ENCODE data around the gene CD38. TPM values are rescaled to one million over a fixed set of nuclear protein-coding genes. Genes with fewer than 3 reads are reported as not detected.

CD38 gene
- total and polyA plus RNA-seq, 2 of the 13 experiments (the other 11 are each of a cell fraction or from before 2014, with no cell fraction given), result not detected

DNA sequence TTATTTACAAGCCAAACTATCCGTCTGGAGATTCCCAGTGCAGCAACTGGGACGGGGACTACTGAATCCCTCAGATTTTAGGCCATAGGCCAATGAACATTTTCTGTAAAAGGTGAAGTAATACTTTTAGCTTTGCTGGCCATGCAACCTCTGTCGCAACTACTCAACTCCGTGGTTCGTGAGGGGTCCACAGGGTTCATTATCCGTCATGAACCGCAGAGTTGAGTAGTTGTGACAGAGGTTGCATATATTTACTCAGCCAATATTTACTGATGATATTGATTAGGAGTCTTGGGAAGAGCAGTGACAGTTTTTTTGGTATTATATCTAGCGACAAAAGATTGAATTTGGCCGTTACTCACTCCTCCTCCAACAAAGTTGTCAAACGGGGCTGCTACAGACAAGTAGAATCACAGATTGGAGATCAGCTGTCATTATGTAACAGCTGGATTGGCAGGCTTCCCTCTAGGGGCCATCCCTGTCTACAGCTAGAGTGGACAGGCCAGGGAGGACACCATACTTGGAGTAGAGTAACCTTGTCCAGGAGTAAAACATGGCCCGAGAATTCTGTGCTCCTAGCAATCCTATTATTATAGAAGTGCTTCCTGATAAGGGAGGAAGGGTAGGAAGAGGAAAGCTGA, 37.2 kb upstream of the CD38 start (continued):
- no peak for TF ChIP-seq NFE2L1 (CRISPR knock-in tag; IDR thresholded peaks at IDR 0.05; ENCODE audit: borderline replicate concordance)
- no peak for TF ChIP-seq ELF1 (CRISPR knock-in tag; IDR thresholded peaks at IDR 0.05)
- TF ChIP-seq, protein P1, sequence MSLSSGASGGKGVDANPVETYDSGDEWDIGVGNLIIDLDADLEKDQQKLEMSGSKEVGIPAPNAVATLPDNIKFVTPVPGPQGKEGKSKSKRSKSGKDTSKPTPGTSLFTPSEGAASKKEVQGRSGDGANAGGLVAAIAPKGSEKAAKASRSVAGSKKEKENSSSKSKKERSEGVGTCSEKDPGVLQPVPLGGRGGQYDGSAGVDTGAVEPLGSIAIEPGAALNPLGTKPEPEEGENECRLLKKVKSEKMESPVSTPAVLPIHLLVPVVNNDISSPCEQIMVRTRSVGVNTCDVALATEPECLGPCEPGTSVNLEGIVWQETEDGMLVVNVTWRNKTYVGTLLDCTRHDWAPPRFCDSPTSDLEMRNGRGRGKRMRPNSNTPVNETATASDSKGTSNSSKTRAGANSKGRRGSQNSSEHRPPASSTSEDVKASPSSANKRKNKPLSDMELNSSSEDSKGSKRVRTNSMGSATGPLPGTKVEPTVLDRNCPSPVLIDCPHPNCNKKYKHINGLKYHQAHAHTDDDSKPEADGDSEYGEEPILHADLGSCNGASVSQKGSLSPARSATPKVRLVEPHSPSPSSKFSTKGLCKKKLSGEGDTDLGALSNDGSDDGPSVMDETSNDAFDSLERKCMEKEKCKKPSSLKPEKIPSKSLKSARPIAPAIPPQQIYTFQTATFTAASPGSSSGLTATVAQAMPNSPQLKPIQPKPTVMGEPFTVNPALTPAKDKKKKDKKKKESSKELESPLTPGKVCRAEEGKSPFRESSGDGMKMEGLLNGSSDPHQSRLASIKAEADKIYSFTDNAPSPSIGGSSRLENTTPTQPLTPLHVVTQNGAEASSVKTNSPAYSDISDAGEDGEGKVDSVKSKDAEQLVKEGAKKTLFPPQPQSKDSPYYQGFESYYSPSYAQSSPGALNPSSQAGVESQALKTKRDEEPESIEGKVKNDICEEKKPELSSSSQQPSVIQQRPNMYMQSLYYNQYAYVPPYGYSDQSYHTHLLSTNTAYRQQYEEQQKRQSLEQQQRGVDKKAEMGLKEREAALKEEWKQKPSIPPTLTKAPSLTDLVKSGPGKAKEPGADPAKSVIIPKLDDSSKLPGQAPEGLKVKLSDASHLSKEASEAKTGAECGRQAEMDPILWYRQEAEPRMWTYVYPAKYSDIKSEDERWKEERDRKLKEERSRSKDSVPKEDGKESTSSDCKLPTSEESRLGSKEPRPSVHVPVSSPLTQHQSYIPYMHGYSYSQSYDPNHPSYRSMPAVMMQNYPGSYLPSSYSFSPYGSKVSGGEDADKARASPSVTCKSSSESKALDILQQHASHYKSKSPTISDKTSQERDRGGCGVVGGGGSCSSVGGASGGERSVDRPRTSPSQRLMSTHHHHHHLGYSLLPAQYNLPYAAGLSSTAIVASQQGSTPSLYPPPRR (CRISPR knock-in tag; IDR thresholded peaks at IDR 0.05; ENCODE audit: borderline replicate concordance), result 0 out of 2 replicates have a peak, but pooled peaks have one; percentile 45
- TF ChIP-seq, protein P2, sequence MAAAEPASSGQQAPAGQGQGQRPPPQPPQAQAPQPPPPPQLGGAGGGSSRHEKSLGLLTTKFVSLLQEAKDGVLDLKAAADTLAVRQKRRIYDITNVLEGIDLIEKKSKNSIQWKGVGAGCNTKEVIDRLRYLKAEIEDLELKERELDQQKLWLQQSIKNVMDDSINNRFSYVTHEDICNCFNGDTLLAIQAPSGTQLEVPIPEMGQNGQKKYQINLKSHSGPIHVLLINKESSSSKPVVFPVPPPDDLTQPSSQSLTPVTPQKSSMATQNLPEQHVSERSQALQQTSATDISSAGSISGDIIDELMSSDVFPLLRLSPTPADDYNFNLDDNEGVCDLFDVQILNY (CRISPR knock-in tag; conservative IDR thresholded peaks at IDR 0.05), result no peak
- TF ChIP-seq ZKSCAN5 (CRISPR knock-in tag; IDR thresholded peaks at IDR 0.05), result no peak
- no peak for TF ChIP-seq ZNF431 (CRISPR knock-in tag; IDR thresholded peaks at IDR 0.05; ENCODE audit: borderline replicate concordance, low read depth)
- TF ChIP-seq, protein P3, sequence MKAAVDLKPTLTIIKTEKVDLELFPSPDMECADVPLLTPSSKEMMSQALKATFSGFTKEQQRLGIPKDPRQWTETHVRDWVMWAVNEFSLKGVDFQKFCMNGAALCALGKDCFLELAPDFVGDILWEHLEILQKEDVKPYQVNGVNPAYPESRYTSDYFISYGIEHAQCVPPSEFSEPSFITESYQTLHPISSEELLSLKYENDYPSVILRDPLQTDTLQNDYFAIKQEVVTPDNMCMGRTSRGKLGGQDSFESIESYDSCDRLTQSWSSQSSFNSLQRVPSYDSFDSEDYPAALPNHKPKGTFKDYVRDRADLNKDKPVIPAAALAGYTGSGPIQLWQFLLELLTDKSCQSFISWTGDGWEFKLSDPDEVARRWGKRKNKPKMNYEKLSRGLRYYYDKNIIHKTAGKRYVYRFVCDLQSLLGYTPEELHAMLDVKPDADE (CRISPR knock-in tag; IDR thresholded peaks at IDR 0.05), result no peak
- TF ChIP-seq ZNF883 (CRISPR knock-in tag; IDR thresholded peaks at IDR 0.05; ENCODE audit: not compliant biosample characterization), result no peak
- no peak for TF ChIP-seq ZNF749 (CRISPR knock-in tag; IDR thresholded peaks at IDR 0.05; ENCODE audit: borderline replicate concordance)
- peak; percentile 62; the same call in 1 of the 2 replicates for TF ChIP-seq NCOA2 (CRISPR knock-in tag; IDR thresholded peaks at IDR 0.05)
- no peak for TF ChIP-seq GATAD1 (CRISPR knock-in tag; IDR thresholded peaks at IDR 0.05)
- no peak for TF ChIP-seq SMARCE1 (IDR thresholded peaks at IDR 0.05; ENCODE audit: borderline replicate concordance)
- TF ChIP-seq, protein P4, sequence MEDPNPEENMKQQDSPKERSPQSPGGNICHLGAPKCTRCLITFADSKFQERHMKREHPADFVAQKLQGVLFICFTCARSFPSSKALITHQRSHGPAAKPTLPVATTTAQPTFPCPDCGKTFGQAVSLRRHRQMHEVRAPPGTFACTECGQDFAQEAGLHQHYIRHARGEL (CRISPR knock-in tag; IDR thresholded peaks at IDR 0.05), result no peak
- TF ChIP-seq, protein P5, sequence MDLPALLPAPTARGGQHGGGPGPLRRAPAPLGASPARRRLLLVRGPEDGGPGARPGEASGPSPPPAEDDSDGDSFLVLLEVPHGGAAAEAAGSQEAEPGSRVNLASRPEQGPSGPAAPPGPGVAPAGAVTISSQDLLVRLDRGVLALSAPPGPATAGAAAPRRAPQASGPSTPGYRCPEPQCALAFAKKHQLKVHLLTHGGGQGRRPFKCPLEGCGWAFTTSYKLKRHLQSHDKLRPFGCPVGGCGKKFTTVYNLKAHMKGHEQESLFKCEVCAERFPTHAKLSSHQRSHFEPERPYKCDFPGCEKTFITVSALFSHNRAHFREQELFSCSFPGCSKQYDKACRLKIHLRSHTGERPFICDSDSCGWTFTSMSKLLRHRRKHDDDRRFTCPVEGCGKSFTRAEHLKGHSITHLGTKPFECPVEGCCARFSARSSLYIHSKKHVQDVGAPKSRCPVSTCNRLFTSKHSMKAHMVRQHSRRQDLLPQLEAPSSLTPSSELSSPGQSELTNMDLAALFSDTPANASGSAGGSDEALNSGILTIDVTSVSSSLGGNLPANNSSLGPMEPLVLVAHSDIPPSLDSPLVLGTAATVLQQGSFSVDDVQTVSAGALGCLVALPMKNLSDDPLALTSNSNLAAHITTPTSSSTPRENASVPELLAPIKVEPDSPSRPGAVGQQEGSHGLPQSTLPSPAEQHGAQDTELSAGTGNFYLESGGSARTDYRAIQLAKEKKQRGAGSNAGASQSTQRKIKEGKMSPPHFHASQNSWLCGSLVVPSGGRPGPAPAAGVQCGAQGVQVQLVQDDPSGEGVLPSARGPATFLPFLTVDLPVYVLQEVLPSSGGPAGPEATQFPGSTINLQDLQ (CRISPR knock-in tag; IDR thresholded peaks at IDR 0.05), result no peak
- TF ChIP-seq RARA (CRISPR knock-in tag; IDR thresholded peaks at IDR 0.05), result peak; percentile 82
- TF ChIP-seq ZNF253 (CRISPR knock-in tag; IDR thresholded peaks at IDR 0.05; ENCODE audit: borderline replicate concordance), result no peak
- TF ChIP-seq DNMT3B (CRISPR knock-in tag; conservative IDR thresholded peaks at IDR 0.05), result no peak; the same call in 1 of the 2 replicates
- TF ChIP-seq ZNF143 (CRISPR knock-in tag; IDR thresholded peaks at IDR 0.05), result no peak
- no peak for TF ChIP-seq DR1 (CRISPR knock-in tag; IDR thresholded peaks at IDR 0.05)
- TF ChIP-seq EZH2 (conservative IDR thresholded peaks at IDR 0.05; ENCODE audit: low read depth, low read length), result no peak
